Endothelial cell of umbilical vein (primary cell): ENCODE measurements around the gene MAP4K2. TPM values are rescaled to one million over a fixed set of nuclear protein-coding genes. Genes with fewer than 3 reads are reported as not detected.
A peak's percentile ranks its signal among the peaks of the same experiment; 100 is the strongest.

Source experiments
- BruUV-seq: library from RNA; stranded (reverse); fragments of 400-500 nt; replicated peaks from 2 replicates; lab custom pipeline; 2021; lab: Mats Ljungman, UMichigan
- CTCF ChIA-PET: fragments of 300-600, 350-600 bp; sonication (Branson Sonifier 250); formaldehyde crosslinking; loops from one replicate; lab custom pipeline; 2021; ENCODE audit warnings: antibody characterized with exemption, inconsistent platforms; lab: Charles Lee
- POLR2A ChIA-PET: fragments of 300-600, 350-600 bp; sonication (Branson Sonifier 250); formaldehyde crosslinking; loops from one replicate; lab custom pipeline; 2021; ENCODE audit warnings: antibody characterized with exemption, inconsistent platforms; lab: Charles Lee
- DNase-seq: peaks from one replicate; pipeline ENCODE4 v3.0.0-alpha.2; 2011; ENCODE audit warnings: low read depth, low spot score
- FAIRE-seq: peaks from 2 replicates; lab custom pipeline; 2011; peaks lifted over from hg19 to GRCh38; lab: Jason Lieb, UNC
- H2AFZ ChIP-seq: 2 replicates; pipeline ENCODE4 v1.6.0; 2012; ENCODE audit warnings: low read depth, low read length, control low read depth, inconsistent platforms
- H3K27ac ChIP-seq: 2 replicates; pipeline ENCODE4 v1.5.1; 2011; ENCODE audit warnings: low read depth, mild to moderate bottlenecking, control low read depth, low read length, moderate library complexity; ENCODE audit not compliant: insufficient read depth
- H3K27me3 ChIP-seq, 2 experiments: 2 replicates each; pipeline versions ENCODE4 v1.6.0 to v1.6.1; 2011; ENCODE audit warnings: low read length in 2 of 2, mixed read lengths in 1 of 2; ENCODE audit not compliant: control insufficient read depth in 2 of 2, insufficient read depth in 2 of 2
- H3K36me3 ChIP-seq, 2 experiments: 2 replicates in 1 of 2; 3 replicates in 1 of 2; pipeline ENCODE4 v1.5.1; 2011; ENCODE audit warnings: low read length in 2 of 2, mild to moderate bottlenecking in 1 of 2, moderate library complexity in 1 of 2; ENCODE audit not compliant: control insufficient read depth in 2 of 2, insufficient read depth in 2 of 2; ENCODE audit errors: extremely low read depth in 1 of 2
- H3K4me1 ChIP-seq: 3 replicates; pipeline ENCODE4 v1.5.1; 2011; ENCODE audit warnings: mild to moderate bottlenecking, low read length; ENCODE audit not compliant: control insufficient read depth, insufficient read depth; ENCODE audit errors: extremely low read depth
- H3K4me2 ChIP-seq: 2 replicates; pipeline ENCODE4 v1.6.1; 2011; ENCODE audit warnings: low read length, control low read depth, mixed read lengths; ENCODE audit not compliant: insufficient read depth
- H3K4me3 ChIP-seq, 3 experiments: fragments of 200-600 bp in 1 of 3; sonication (generic), shearing (Covaris generic) in 1 of 3; replicated peaks in 1 of 3; 2 replicates each; pipeline ENCODE4 v1.5.1; 2011 to 2016; ENCODE audit warnings: control low read depth in 3 of 3, low read length in 3 of 3, mild to moderate bottlenecking in 2 of 3, inconsistent platforms in 1 of 3, low read depth in 1 of 3, moderate library complexity in 1 of 3; ENCODE audit not compliant: insufficient read depth in 1 of 3
- H3K79me2 ChIP-seq: 2 replicates; pipeline ENCODE4 v1.6.0; 2012; ENCODE audit warnings: low read length, inconsistent platforms; ENCODE audit not compliant: control insufficient read depth, insufficient read depth
- H3K9ac ChIP-seq: replicated peaks from 2 replicates; pipeline ENCODE3; 2011; ENCODE audit warnings: low read length, control low read depth; ENCODE audit not compliant: insufficient read depth; ENCODE audit errors: extremely low read depth
- H3K9me1 ChIP-seq: replicated peaks from 3 replicates; pipeline ENCODE4 v1.6.0; 2011; ENCODE audit warnings: mild to moderate bottlenecking, low read length; ENCODE audit not compliant: control insufficient read depth, insufficient read depth; ENCODE audit errors: extremely low read depth
- H3K9me3 ChIP-seq: replicated peaks from 2 replicates; pipeline ENCODE4 v1.5.1; 2012; ENCODE audit warnings: low read length, inconsistent platforms; ENCODE audit not compliant: control insufficient read depth, insufficient read depth
- H4K20me1 ChIP-seq: replicated peaks from 2 replicates; pipeline ENCODE3; 2011; ENCODE audit warnings: mild to moderate bottlenecking, low read length; ENCODE audit not compliant: control insufficient read depth, insufficient read depth; ENCODE audit errors: extremely low read depth
- EZH2 ChIP-seq: IDR thresholded peaks from 2 replicates; pipeline ENCODE4 v1.6.1; 2012; ENCODE audit warnings: borderline replicate concordance, low read depth, mild to moderate bottlenecking, moderate library complexity, low read length, inconsistent platforms; ENCODE audit not compliant: severe bottlenecking
- FOS ChIP-seq: IDR thresholded peaks from 2 replicates; pipeline ENCODE4 v1.6.1; 2011; ENCODE audit warnings: mild to moderate bottlenecking, low read length, moderate library complexity, borderline replicate concordance; ENCODE audit not compliant: insufficient read depth
- GATA2 ChIP-seq: IDR thresholded peaks from 2 replicates; pipeline ENCODE4 v1.7.0; 2011; ENCODE audit warnings: low read depth, mild to moderate bottlenecking, moderate library complexity, mixed read lengths, low read length; ENCODE audit not compliant: insufficient read length, insufficient read depth
- JUN ChIP-seq: IDR thresholded peaks from 2 replicates; pipeline ENCODE4 v1.6.1; 2011; ENCODE audit warnings: borderline replicate concordance, low read depth; ENCODE audit not compliant: insufficient read length, insufficient read depth
- MYC ChIP-seq: IDR thresholded peaks from one replicate; pipeline ENCODE4 v1.6.1; 2011; ENCODE audit warnings: mild to moderate bottlenecking, low read depth, low read length
- POLR2A ChIP-seq: IDR thresholded peaks from 2 replicates; pipeline ENCODE4 v1.6.1; 2012; ENCODE audit warnings: low read depth, mild to moderate bottlenecking, control low read depth, low read length
- POLR2AphosphoS5 ChIP-seq: IDR thresholded peaks from 2 replicates; pipeline ENCODE4 v1.6.1; 2012; ENCODE audit warnings: low read depth, mild to moderate bottlenecking, control low read depth, low read length, moderate library complexity; ENCODE audit not compliant: insufficient read depth
- dilution Hi-C: fragments of 300-500 bp; cut with MboI; formaldehyde crosslinking; loops from one replicate; pipeline ENCODE4 v1.15.0; 2019; ENCODE audit warnings: low sequenced_read_pairs; ENCODE audit not compliant: extremely low pct_ligation_motif_present
- intact Hi-C: fragments of 100-400 bp; cut with micrococcal nuclease; formaldehyde crosslinking; loops from one replicate; pipeline ENCODE4 v1.10.0; 2022
- polyA plus RNA-seq, 4 experiments: library from polyadenylated mRNA; depleted of rRNA in 3 of 4; stranded (reverse) in 3 of 4; unstranded in 1 of 4; fragments of >200 nt; gene quantifications; 2 replicates each; pipeline versions ENCODE4 v1.2.1 to v1.2.3, GENCODE V29; 2011 to 2012; ENCODE audit warnings: missing spikeins in 1 of 4
- total RNA-seq: library from RNA; stranded (reverse); gene quantifications from 2 replicates; pipeline ENCODE4 v1.2.3, GENCODE V29; 2021
- TF ChIP-seq, protein P1 (sequence below), 2 donors: IDR thresholded peaks; 1 replicate in 1 of 2; 2 replicates in 1 of 2; pipeline ENCODE4 v1.5.1; 2011; ENCODE audit warnings: low read length in 2 of 2, mild to moderate bottlenecking in 2 of 2, moderate library complexity in 2 of 2, control low read depth in 1 of 2, inconsistent platforms in 1 of 2, low read depth in 1 of 2; ENCODE audit not compliant: insufficient read depth in 1 of 2; ENCODE audit errors: extremely low read depth in 1 of 2
- TF ChIP-seq, protein P2 (sequence below): IDR thresholded peaks from 2 replicates; pipeline ENCODE4 v1.6.1; 2011; ENCODE audit not compliant: insufficient read depth, insufficient read length

MAP4K2 gene
- total and polyA plus RNA-seq, 2 donors (not counting 3 experiments of a cell fraction or from before 2014, with no cell fraction given) = 43.3 to 44.0 TPM

DNA sequence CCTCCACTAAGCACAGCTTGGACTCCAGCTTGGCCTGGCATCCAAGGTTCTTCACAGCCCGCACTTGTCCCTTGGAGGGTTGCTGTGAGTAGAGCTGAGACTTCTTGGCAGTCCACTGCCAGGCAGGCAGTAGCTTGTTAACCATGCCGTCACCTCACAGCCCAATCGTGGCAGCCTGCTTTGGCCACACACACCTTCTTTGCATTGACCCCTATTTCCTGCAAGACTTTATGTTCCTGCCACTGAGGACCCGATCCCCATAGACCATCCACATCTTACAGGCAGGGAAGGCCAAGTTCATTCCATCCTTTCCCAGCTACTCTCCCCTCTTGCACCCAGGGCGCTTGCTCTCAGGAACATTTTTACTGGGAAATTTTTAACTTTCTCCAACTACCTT, 40.7 kb downstream of the MAP4K2 start:
- CTCF ChIA-PET = interaction anchor here (1.4 to 1.8 kb wide), 3 partner anchors 10 to 74 kb away, joined by 4 to 6 read pairs (median 5); no protein-coding TSS in a partner anchor

More for the DNA sequence above, 40.7 kb downstream of the MAP4K2 start:
- Histone ChIP-seq H4K20me1 (peaks cover 3% of the 10 kb centered on the region), H3K36me3 (peaks cover 25 to 36% of the 10 kb centered on the region in 2 experiments), H3K4me2 (no peak overlapping the region), H3K9ac (no peak overlapping the region), H3K27ac (no peak overlapping the region), H3K4me3 (no peak overlapping the region), H3K4me1 (peaks cover 20% of the 10 kb centered on the region), H3K9me3 (no peaks in the 10 kb centered on the region), H2AFZ (no peak overlapping the region), H3K27me3 (no peaks in the 10 kb centered on the region), H3K79me2 (peaks cover 12% of the 10 kb centered on the region), H3K9me1 (no peaks in the 10 kb centered on the region)
- dilution Hi-C loops (no loop called here), intact Hi-C loops (no loop called here)
- BruUV-seq = no TSS peak
- DNase-seq = no peak
- FAIRE-seq = no peak
- POLR2A ChIA-PET = no interaction called here
- TF ChIP-seq JUN (no peak), GATA2 (no peak), POLR2AphosphoS5 (peak; percentile 46), EZH2 (no peak), MYC (no peak), FOS (no peak), POLR2A (peak; percentile 76)
- TF ChIP-seq, protein P1, sequence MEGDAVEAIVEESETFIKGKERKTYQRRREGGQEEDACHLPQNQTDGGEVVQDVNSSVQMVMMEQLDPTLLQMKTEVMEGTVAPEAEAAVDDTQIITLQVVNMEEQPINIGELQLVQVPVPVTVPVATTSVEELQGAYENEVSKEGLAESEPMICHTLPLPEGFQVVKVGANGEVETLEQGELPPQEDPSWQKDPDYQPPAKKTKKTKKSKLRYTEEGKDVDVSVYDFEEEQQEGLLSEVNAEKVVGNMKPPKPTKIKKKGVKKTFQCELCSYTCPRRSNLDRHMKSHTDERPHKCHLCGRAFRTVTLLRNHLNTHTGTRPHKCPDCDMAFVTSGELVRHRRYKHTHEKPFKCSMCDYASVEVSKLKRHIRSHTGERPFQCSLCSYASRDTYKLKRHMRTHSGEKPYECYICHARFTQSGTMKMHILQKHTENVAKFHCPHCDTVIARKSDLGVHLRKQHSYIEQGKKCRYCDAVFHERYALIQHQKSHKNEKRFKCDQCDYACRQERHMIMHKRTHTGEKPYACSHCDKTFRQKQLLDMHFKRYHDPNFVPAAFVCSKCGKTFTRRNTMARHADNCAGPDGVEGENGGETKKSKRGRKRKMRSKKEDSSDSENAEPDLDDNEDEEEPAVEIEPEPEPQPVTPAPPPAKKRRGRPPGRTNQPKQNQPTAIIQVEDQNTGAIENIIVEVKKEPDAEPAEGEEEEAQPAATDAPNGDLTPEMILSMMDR (IDR thresholded peaks at IDR 0.05; ENCODE audit: extremely low read depth in 1 of 2, insufficient read depth in 1 of 2, low read depth in 1 of 2, low read length in 2 of 2) = no peak
- TF ChIP-seq, protein P2, sequence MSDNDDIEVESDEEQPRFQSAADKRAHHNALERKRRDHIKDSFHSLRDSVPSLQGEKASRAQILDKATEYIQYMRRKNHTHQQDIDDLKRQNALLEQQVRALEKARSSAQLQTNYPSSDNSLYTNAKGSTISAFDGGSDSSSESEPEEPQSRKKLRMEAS = no peak
